NCI-H2171 (cell line): ENCODE data around the gene APPBP2.
A peak's percentile ranks its signal among the peaks of the same experiment; 100 is the strongest.
"Not testable (repeated sequence)": the region's sequence is repeated elsewhere in the genome, so short reads cannot be mapped to it uniquely, and the experiment has no call there.

Source experiments
- DNase-seq: peaks from one replicate; lab custom pipeline; 2025; lab: John Stamatoyannopoulos, UW

APPBP2 gene

GRCh38 chr17:60433021-60433997, 92.7 kb downstream of the APPBP2 start:
- DNase-seq = not testable (repeated sequence)

GRCh38 chr17:60430561-60430960, 95.5 kb downstream of the APPBP2 start:
- DNase-seq = not testable (repeated sequence)

GRCh38 chr17:60428491-60428890, 97.6 kb downstream of the APPBP2 start:
- DNase-seq = not testable (repeated sequence)

- no peak for DNase-seq
Measured at GRCh38 chr17:60426596-60426995, 99.4 kb downstream of the APPBP2 start.

GRCh38 chr17:60425626-60426025, 100.4 kb downstream of the APPBP2 start:
- DNase-seq = no peak

- DNase-seq = no peak
Measured at GRCh38 chr17:60423865-60424264, 102.2 kb downstream of the APPBP2 start.

- no peak for DNase-seq
Measured at GRCh38 chr17:60422162-60422665, 103.8 kb downstream of the APPBP2 start, which contains the start of gene CHCT1. Gene CHCT1, plus strand, starts transcription at chr17:60422489. Its CDS starts 104 bp downstream, at chr17:60422593.

- DNase-seq = peak; percentile 21
Measured at GRCh38 chr17:60421273-60422161, 104.5 kb downstream of the APPBP2 start.

- DNase-seq = not testable (repeated sequence)
Measured at GRCh38 chr17:60419875-60420274, 106.2 kb downstream of the APPBP2 start.

- not testable (repeated sequence) for DNase-seq
Measured at GRCh38 chr17:60419003-60419402, 107.0 kb downstream of the APPBP2 start.

- DNase-seq = no peak
Measured at GRCh38 chr17:60416368-60416925, 109.6 kb downstream of the APPBP2 start.

- DNase-seq = no peak
Measured at GRCh38 chr17:60415146-60415545, 110.9 kb downstream of the APPBP2 start.

GRCh38 chr17:60412701-60413100, 113.3 kb downstream of the APPBP2 start:
- no peak for DNase-seq

GRCh38 chr17:60410001-60410400, 116.0 kb downstream of the APPBP2 start:
- DNase-seq = no peak

GRCh38 chr17:60406887-60407286, 119.2 kb downstream of the APPBP2 start:
- no peak for DNase-seq

GRCh38 chr17:60403962-60404361, 122.1 kb downstream of the APPBP2 start:
- DNase-seq = no peak

GRCh38 chr17:60403523-60403810, 122.6 kb downstream of the APPBP2 start:
- no peak for DNase-seq

GRCh38 chr17:60401819-60402218, 124.2 kb downstream of the APPBP2 start:
- DNase-seq = no peak

- DNase-seq = no peak
Measured at GRCh38 chr17:60398227-60398959, 127.6 kb downstream of the APPBP2 start.

- DNase-seq = no peak
Measured at GRCh38 chr17:60396412-60396811, 129.6 kb downstream of the APPBP2 start.

GRCh38 chr17:60395508-60396065, 130.5 kb downstream of the APPBP2 start:
- no peak for DNase-seq
